ENCODE results near the gene RNF115. TPM values are rescaled to one million over a fixed set of nuclear protein-coding genes. Genes with fewer than 3 reads are reported as not detected.

Gene RNF115
- total RNA-seq, 1 experiment from 2014 or later, result 15.2 TPM

DNA sequence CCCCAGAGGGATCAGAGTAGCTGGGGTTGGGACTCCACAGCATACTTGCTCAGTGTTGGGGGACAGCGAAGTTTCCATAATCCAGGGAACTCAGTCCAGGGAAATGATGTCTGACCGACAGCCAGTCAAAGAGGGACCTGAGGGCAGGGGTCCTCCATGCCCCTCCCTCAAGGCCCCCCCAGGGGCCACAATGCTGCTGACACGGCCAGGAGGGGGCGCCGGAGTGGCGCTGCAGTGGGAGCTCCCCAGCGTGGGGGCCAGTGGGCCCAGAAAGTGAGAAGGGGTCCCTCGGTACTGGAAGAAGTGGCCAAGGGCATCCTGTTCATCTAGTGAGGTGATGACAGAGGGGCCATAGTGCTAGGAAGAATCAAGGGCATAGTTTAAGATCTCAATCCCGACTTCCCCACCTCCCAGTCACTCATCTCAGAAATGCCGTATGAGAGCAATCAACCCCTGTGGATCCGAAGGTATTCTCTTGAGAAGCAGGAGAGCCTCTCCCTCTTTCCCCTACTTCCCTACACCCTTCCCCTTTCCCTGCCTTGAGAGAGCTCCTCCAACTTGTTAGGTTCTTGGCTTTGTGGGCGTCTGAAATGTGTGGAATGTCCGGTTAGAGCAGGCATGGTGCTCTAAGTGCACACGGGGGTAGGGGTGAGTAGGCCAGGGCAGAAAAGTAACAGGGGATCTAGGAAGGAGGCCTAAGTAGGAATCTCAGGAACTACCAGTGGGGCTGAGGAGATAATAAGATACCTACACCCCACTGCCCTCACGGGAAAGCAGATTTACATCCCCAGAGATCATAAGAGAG is 25.7 kb upstream of the RNF115 start:
- Histone ChIP-seq H3K27me3 (ENCODE audit: low read length) (no peaks in the 10 kb centered on the region), H3K4me1 (ENCODE audit: insufficient read depth, low read length) (peaks cover 5% of the 10 kb centered on the region; the same call in 1 of the 2 replicates), H3K79me2 (ENCODE audit: low read length) (no peaks in the 10 kb centered on the region), H3K27ac (ENCODE audit: low read length) (no peak overlapping the region), H4K20me1 (ENCODE audit: low read length) (no peaks in the 10 kb centered on the region), H3K4me3 (ENCODE audit: low read length) (no peak overlapping the region), H3K9me3 (ENCODE audit: low read length) (no peaks in the 10 kb centered on the region), H3K4me2 (ENCODE audit: low read length) (no peak overlapping the region), H2AFZ (ENCODE audit: low read length) (no peak overlapping the region), H3K36me3 (ENCODE audit: low read depth, low read length) (peaks cover 41% of the 10 kb centered on the region), H3F3A (ENCODE audit: low read length, unreplicated experiment) (no peaks in the 10 kb centered on the region), H3K9ac (ENCODE audit: low read length) (no peak overlapping the region), H3K9me2 (replicated peaks; ENCODE audit: low read length) (no peaks in the 10 kb centered on the region)
- intact Hi-C loops (cut with micrococcal nuclease), result no loop called here
- DNase-seq, result no peak
- POLR2A ChIA-PET (ENCODE audit: unreplicated experiment), result no interaction called here
- BruUV-seq (replicated peaks), result no TSS peak
- TF ChIP-seq EZH2 (IDR thresholded peaks at IDR 0.05; ENCODE audit: low read length, unreplicated experiment) (no peak), EZH2phosphoT487 (IDR thresholded peaks at IDR 0.05; ENCODE audit: borderline replicate concordance, low read length) (no peak)
- TF ChIP-seq, protein P1, sequence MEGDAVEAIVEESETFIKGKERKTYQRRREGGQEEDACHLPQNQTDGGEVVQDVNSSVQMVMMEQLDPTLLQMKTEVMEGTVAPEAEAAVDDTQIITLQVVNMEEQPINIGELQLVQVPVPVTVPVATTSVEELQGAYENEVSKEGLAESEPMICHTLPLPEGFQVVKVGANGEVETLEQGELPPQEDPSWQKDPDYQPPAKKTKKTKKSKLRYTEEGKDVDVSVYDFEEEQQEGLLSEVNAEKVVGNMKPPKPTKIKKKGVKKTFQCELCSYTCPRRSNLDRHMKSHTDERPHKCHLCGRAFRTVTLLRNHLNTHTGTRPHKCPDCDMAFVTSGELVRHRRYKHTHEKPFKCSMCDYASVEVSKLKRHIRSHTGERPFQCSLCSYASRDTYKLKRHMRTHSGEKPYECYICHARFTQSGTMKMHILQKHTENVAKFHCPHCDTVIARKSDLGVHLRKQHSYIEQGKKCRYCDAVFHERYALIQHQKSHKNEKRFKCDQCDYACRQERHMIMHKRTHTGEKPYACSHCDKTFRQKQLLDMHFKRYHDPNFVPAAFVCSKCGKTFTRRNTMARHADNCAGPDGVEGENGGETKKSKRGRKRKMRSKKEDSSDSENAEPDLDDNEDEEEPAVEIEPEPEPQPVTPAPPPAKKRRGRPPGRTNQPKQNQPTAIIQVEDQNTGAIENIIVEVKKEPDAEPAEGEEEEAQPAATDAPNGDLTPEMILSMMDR (conservative IDR thresholded peaks at IDR 0.05; ENCODE audit: low read depth, low read length), result peak; percentile 74
- no peak for ATAC-seq
- CTCF ChIA-PET, result interaction anchor here (1.3 kb wide), 1 partner anchor 10 kb away, joined by 4 read pairs; the partner anchor contains the start of gene PIAS3

DNA sequence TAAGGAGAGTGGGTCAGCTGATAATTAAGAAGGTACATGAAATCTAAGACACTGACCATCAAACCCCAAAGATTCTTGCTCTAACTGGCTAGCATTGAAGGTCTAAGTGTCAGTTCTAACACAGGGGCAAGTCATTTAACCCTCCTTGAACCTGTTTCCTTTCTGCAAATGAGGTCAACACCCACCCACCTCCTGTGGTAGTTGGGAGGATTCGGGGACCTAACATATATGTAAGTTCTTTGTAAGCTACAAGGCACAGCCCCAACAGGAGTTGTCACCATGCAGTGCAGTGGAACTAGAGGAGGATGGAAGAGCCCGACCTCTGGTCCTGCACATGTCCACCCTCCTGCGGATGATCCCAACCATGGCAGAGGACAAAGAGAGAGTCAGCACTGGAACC is 23.9 kb upstream of the RNF115 start:
- no peaks in the 10 kb centered on the region for H3F3A ChIP-seq (ENCODE audit: low read length, unreplicated experiment)
- no peak overlapping the region for H3K4me2 ChIP-seq (ENCODE audit: low read length)
- no peaks in the 10 kb centered on the region for H3K9me3 ChIP-seq (ENCODE audit: low read length)
- H3K4me3 ChIP-seq (ENCODE audit: low read length), result no peak overlapping the region
- POLR2A ChIA-PET (ENCODE audit: unreplicated experiment), result no interaction called here
- no peak for TF ChIP-seq EZH2phosphoT487 (IDR thresholded peaks at IDR 0.05; ENCODE audit: borderline replicate concordance, low read length)
- TF ChIP-seq, protein P1 (conservative IDR thresholded peaks at IDR 0.05; ENCODE audit: low read depth, low read length), result no peak
- TF ChIP-seq EZH2 (IDR thresholded peaks at IDR 0.05; ENCODE audit: low read length, unreplicated experiment), result no peak
- ATAC-seq, result no peak
- peaks cover 5% of the 10 kb centered on the region; the same call in 1 of the 2 replicates for H3K4me1 ChIP-seq (ENCODE audit: insufficient read depth, low read length)
- H3K27me3 ChIP-seq (ENCODE audit: low read length), result no peaks in the 10 kb centered on the region
- no peak overlapping the region for H3K27ac ChIP-seq (ENCODE audit: low read length)
- intact Hi-C loops (cut with micrococcal nuclease), result no loop called here
- H3K9me2 ChIP-seq (replicated peaks; ENCODE audit: low read length), result no peaks in the 10 kb centered on the region
- DNase-seq, result no peak
- no peaks in the 10 kb centered on the region for H4K20me1 ChIP-seq (ENCODE audit: low read length)
- no TSS peak for BruUV-seq (replicated peaks)
- H3K9ac ChIP-seq (ENCODE audit: low read length), result no peak overlapping the region
- H2AFZ ChIP-seq (ENCODE audit: low read length), result no peak overlapping the region
- CTCF ChIA-PET, result interaction anchor here (0.6 to 3.3 kb wide), 3 partner anchors 11 to 159 kb away, joined by 3 to 29 read pairs (median 3); partner anchors contain the start of gene PIAS3
- H3K79me2 ChIP-seq (ENCODE audit: low read length), result no peaks in the 10 kb centered on the region
- H3K36me3 ChIP-seq (ENCODE audit: low read depth, low read length), result peaks cover 28% of the 10 kb centered on the region

DNA sequence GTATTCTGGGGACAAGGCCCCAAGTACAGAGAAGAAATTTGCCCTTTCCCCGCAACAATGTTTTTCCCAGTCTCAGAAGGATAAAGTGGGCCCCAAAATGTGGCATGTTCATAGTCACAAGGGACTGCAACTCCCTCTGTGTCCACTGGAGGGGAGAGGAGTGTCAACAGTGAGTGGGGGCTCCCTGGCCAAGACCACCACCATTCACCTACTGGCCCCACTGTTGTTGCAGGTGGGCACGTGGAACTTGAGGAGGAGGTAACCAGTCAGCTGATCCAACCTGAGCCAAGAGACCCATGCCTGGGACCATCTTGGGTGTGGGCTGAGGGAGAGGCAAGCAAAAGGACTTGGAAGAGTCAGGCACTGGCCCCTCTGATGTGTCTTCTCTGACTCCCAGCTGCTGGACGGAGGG is 22.3 kb upstream of the RNF115 start:
- Histone ChIP-seq H3K4me3 (ENCODE audit: low read length) (peak overlapping the region; percentile 66), H3K9me3 (ENCODE audit: low read length) (no peaks in the 10 kb centered on the region), H4K20me1 (ENCODE audit: low read length) (no peaks in the 10 kb centered on the region), H3K27ac (ENCODE audit: low read length) (no peak overlapping the region), H3K79me2 (ENCODE audit: low read length) (no peaks in the 10 kb centered on the region), H3K27me3 (ENCODE audit: low read length) (no peaks in the 10 kb centered on the region), H3K4me1 (ENCODE audit: insufficient read depth, low read length) (peaks cover 5% of the 10 kb centered on the region; the same call in 1 of the 2 replicates), H3K9ac (ENCODE audit: low read length) (no peak overlapping the region), H3F3A (ENCODE audit: low read length, unreplicated experiment) (no peaks in the 10 kb centered on the region), H2AFZ (ENCODE audit: low read length) (peak overlapping the region; percentile 73), H3K9me2 (replicated peaks; ENCODE audit: low read length) (no peaks in the 10 kb centered on the region), H3K36me3 (ENCODE audit: low read depth, low read length) (peaks cover 37% of the 10 kb centered on the region), H3K4me2 (ENCODE audit: low read length) (peak overlapping the region; percentile 88)
- DNase-seq (peak; percentile 41), ATAC-seq (peak; percentile 34)
- intact Hi-C loops (cut with micrococcal nuclease), result no loop called here
- TF ChIP-seq, protein P1 (conservative IDR thresholded peaks at IDR 0.05; ENCODE audit: low read depth, low read length), result peak; percentile 77
- TF ChIP-seq EZH2phosphoT487 (IDR thresholded peaks at IDR 0.05; ENCODE audit: borderline replicate concordance, low read length), result no peak
- no TSS peak for BruUV-seq (replicated peaks)
- POLR2A ChIA-PET (ENCODE audit: unreplicated experiment), result no interaction called here
- CTCF ChIA-PET, result interaction anchor here (3.3 kb wide), 1 partner anchor 13 kb away, joined by 29 read pairs; the partner anchor contains the start of gene PIAS3

All from PC-3 (cell line).